Measurements from ENCODE around the gene CCDC85B.

GRCh38 chr11:65894034-65894591 lies 3.6 kb downstream of the CCDC85B start:
- TF ChIP-seq CTCF (IDR thresholded peaks at IDR 0.05; ENCODE audit: low read depth, low read length) = no peak
- no peak for TF ChIP-seq MAX (IDR thresholded peaks at IDR 0.05; ENCODE audit: low read depth, low read length)
- no peak for TF ChIP-seq POLR2A (IDR thresholded peaks at IDR 0.05; ENCODE audit: extremely low read depth, insufficient read length)
- TF ChIP-seq MYC (IDR thresholded peaks at IDR 0.05; ENCODE audit: low read depth, low read length) = no peak
